ENCODE data around the gene CDX4. TPM values are rescaled to one million over a fixed set of nuclear protein-coding genes. Genes with fewer than 3 reads are reported as not detected.
"Not testable (repeated sequence)": the region's sequence is repeated elsewhere in the genome, so short reads cannot be mapped to it uniquely, and the experiment has no call there.

Gene CDX4
- total RNA-seq, 2 experiments from 2014 or later, result not detected

- intact Hi-C loops (cut with micrococcal nuclease), result no loop called here
- H3K9me3 Mint-ChIP-seq, result peaks cover 11% of the 10 kb centered on the region
- POLR2A ChIA-PET, result no interaction called here
These were observed 43.8 kb downstream of the CDX4 start for GRCh38 chrX:73490661-73491060.

GRCh38 chrX:73492178-73492577, 45.3 kb downstream of the CDX4 start:
- H3K27ac Mint-ChIP-seq; intact Hi-C loops (cut with micrococcal nuclease); H3K36me3 Mint-ChIP-seq; CTCF ChIA-PET; H3K27me3 Mint-ChIP-seq; H3K4me3 Mint-ChIP-seq; POLR2A ChIA-PET; H3K4me1 Mint-ChIP-seq (ENCODE audit: low read depth); DNase-seq: not testable (repeated sequence)
- H3K9me3 Mint-ChIP-seq, result peaks cover 19% of the 10 kb centered on the region

More at GRCh38 chrX:73490661-73491060, 43.8 kb downstream of the CDX4 start:
- no peak for DNase-seq
- Mint-ChIP-seq H3K4me3 (no peak overlapping the region), H3K4me1 (ENCODE audit: low read depth) (no peaks in the 10 kb centered on the region), H3K27me3 (no peaks in the 10 kb centered on the region), H3K36me3 (no peaks in the 10 kb centered on the region), H3K27ac (no peak overlapping the region)
- CTCF ChIA-PET, result no interaction called here

Other genes starting within 250 kb of the CDX4 start
- gene NAP1L2, start 232.2 kb upstream of the CDX4 start, total RNA-seq, result 1 to 10 TPM; 2.9 to 3.1 TPM
- gene CHIC1, start 116.1 kb downstream of the CDX4 start, total RNA-seq, result 1 to 10 TPM; 3.6 to 3.8 TPM

Data from activated CD4-positive, alpha-beta memory T cell treated with anti-CD3 and anti-CD28 coated beads for 36 hours (primary cell).